Measurements from ENCODE around the gene NCLN.
"Not testable (repeated sequence)": the region's sequence is repeated elsewhere in the genome, so short reads cannot be mapped to it uniquely, and the experiment has no call there.

The NCLN gene

DNA sequence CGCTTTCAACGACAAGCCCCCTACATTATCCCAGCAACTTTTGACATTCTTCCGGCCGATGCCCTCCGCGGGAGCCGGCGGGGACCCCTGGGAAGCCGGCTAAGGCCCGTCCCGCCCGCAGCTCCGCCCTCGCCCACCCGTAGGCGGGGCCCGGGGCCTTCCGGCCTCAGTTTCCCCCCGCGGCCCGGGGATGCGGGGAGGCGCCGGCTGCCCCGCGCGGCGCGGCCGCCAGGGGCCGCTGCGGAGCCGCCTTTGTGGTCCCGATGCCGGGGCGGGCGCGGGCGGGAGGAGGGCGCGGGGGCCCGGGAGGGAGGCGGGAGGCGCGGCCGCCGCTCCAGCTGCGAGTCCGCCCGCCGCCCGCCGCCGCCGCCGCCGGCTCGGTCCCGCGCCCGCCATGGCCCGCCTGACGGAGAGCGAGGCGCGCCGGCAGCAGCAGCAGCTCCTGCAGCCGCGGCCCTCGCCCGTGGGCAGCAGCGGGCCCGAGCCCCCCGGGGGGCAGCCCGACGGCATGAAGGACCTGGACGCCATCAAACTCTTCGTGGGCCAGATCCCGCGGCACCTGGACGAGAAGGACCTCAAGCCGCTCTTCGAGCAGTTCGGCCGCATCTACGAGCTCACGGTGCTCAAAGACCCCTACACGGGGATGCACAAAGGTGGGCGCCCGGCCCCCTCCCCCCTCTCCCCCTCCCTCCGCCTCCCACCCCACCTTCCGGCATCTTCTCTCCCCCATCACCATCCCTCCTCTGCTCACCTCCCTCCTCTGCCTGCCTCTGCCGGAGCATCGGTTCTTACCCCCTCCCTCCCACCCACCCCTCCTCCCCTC, 38.8 kb downstream of the NCLN start, which contains the start of gene CELF5:
Gene CELF5 (plus strand): TSS at position 316 of the 823 bp plus-strand sequence. CDS start 79 bp downstream, at position 395.
- in situ Hi-C loops (cut with MboI; ENCODE audit: low sequenced_read_pairs): no loop called here

DNA sequence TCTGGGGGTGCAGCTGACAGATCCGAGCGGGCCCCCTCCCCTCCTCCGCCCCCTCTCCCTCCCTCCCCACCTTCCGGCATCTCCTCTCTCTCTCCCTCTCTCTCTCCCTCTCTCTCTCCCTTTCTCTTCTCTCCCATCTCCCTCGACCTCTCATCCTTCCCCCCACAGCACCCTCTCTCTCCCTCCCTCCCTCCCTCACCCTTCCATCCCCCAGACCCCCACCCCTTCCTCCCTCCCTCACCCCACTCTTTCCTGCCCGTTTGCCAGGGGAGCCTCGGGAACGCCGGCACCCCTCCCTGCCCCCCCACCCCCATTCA, 39.4 kb downstream of the NCLN start:
- in situ Hi-C loops (cut with MboI; ENCODE audit: low sequenced_read_pairs): no loop called here

DNA sequence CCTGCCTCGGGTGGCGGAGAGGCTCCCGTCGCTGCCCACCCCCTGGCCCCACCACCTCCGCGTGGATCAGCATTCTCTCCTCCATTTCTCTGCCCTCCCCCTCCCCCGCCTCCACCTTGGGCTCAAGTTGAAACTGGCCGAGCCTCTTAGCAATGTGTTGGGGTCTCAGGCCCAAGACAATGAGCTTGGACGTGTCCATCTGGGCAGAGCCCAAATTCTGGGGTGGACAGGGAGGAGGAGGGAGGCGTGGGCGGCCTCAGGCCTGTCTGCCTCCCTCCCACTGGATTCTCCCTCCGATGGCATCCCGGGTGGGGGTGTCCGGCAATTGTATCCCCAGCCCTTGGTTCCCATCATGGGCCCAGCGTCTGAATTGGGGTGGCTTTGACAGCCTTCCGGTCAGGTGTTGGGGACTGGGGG, 40.0 kb downstream of the NCLN start:
- in situ Hi-C loops (cut with MboI; ENCODE audit: low sequenced_read_pairs): no loop called here

DNA sequence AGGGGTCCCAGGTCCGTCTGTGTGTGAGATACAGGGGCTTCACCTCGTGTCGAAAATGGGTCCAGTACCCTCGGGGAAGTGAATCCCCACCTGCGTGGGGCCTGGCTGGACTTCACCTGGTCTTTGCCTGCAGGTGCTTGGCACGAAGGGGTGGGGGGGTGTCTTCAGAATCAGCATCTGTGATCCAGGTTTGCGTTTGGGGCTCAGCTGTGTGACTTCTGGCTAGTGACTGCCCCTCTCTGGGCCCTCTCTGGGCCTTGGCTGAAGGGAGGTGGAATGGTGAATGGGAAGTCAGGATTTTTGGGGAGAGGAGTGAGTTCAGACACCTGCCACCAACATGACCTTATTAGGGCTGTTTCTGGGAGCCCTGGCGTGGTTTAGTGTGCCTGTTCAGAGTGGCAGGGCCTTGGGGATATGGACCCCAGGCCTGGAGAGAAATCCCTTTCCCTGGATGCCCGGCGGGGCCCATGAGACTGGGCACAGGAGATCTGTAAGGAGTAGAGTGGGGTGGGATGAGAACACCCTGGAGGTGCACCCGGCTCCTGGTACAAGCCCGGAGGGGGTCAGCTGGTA, 41.4 kb downstream of the NCLN start:
- in situ Hi-C loops (cut with MboI; ENCODE audit: low sequenced_read_pairs): no loop called here

DNA sequence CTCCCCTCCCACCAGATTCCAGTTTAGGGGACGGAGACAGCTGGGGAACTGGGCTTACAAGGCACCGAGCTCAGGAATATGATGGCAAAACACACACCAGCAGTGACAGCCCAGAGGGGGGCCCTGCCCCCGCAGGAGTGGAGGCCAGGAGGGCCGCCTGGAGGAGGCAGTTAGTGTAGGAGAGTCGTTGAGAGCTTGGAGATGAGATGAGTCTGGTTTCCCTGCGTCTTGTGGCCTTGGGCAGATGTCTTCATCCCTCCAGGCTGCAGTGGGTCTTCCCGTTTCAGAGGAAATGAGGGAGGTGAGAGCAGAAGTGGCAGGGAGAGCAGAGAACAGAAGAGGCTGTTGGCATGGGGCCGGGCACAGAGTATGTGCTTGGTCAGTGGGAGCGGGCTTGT, 43.6 kb downstream of the NCLN start:
- in situ Hi-C loops (cut with MboI; ENCODE audit: low sequenced_read_pairs): no loop called here

DNA sequence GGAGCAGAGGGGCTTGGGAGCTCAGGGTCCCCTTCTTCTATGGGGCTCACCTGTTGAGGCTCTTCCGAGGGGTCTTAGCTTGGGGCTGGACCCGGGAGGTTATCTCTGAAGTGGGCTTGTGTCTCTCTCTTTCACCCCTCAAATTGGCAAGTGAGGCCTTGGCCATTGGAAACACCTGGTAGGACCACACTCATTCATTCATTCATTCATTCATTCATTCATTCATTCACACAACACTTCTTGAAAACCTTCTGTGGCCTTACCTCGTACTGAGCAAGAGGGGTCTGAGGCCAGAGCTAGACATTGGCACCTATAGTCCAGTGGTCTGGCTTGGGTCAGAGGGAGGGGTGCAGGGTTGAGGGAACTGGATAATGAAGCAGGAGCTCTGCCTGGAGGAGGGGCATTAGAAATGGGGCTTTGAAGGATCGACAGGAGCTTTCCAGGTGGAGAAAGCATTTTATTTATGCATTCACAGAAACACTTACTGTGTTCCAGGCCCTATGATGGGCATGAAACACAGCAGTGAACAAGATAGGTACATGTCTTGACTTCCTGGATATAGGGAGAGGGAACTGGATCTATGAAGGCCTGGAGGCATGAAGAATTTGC, 44.3 kb downstream of the NCLN start:
- in situ Hi-C loops (cut with MboI; ENCODE audit: low sequenced_read_pairs): no loop called here

DNA sequence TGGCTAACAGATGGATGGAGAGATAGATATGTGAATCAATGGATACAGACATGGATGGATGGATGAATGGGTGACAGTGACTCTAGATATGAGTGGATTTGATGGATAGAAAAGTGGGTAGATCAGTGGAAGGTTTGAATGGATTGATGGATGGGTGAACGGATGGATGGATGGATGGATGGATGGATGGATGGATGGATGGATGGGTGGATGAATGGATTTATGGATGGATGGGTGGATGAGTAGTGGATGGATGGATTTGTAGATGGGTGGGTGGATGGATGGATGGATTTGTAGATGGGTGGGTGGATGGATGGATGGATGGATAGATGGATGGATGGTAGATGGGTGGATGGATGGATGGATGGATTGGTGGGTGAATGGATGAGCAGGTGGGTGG, 45.6 kb downstream of the NCLN start:
- in situ Hi-C loops (cut with MboI; ENCODE audit: low sequenced_read_pairs): no loop called here

DNA sequence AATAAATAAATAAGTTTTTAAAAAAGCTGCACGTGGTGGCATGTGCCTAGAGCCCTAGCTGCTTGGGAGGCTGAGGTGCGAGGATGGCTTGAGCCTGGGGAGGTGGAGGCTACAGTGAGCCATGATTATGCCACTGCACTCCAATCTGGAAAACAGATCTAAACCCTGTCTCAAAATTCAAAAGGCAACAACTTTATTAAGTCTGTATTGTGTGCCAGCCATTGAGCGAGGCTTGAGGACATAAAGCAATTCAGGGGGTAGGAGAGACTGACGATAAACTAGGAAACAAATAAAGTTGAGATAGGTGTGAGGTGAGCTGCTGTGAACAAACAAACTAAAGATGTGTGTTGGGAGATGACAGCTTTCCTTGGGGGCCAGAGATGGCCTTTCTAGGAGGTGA, 47.4 kb downstream of the NCLN start:
- in situ Hi-C loops (cut with MboI; ENCODE audit: low sequenced_read_pairs): no loop called here

DNA sequence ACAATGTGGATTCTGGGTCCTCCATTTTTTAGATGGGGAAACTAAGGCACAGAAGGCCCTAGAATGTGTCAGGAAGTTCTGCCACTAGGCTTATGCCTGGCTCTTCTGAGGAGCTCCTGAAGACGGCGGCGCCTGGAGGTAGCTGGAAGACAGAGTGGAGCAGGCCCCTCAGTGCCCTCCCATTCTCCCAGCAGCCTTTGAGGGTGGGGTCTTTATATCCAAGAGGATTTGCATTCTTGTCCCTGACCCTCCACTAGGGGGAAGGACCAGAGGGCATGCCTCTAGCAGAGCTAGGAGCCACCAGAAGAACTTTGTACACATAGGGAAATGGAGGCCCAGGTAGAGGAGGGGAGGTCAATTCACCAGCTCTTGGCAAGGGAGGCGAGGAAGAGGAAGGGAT, 48.1 kb downstream of the NCLN start:
- in situ Hi-C loops (cut with MboI; ENCODE audit: low sequenced_read_pairs): no loop called here

DNA sequence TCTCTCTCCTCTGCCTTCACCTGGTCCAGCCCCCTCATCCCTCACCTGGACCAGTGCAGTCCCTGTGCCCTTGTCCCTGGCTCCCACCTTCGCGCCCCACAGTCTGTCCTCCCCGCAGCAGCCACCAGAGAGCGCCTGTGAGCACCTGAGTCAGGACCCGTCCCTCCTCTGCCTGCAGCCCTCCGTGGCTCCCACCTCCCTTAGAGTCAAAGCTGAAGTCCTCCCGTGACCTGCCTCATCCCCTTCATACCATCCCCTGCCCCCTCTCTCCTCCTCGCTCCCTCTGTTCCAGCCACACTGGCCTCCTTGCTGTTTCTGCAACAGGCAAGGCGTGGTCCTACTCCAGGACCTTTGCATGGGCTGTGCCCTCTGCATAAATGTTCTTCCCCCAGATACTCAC, 49.1 kb downstream of the NCLN start:
- in situ Hi-C loops (cut with MboI; ENCODE audit: low sequenced_read_pairs): no loop called here

DNA sequence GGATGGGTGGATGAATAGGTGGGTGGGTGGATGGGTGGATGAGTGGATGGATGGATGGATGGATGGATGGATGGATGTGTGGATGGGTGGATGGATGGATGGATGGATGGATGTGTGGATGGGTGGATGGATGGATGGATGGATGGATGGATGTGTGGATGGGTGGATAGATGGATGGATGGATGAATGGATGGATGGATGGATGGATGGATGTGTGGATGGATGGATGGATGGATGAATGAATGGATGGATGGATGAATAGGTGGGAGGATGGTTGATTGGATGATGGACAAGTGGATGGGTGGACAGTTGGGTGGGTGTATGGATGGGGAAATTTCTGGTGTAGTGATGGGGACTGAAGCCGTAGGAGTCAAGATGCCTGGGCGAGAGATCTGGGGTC, 49.9 kb downstream of the NCLN start:
- in situ Hi-C loops (cut with MboI; ENCODE audit: low sequenced_read_pairs): not testable (repeated sequence)

DNA sequence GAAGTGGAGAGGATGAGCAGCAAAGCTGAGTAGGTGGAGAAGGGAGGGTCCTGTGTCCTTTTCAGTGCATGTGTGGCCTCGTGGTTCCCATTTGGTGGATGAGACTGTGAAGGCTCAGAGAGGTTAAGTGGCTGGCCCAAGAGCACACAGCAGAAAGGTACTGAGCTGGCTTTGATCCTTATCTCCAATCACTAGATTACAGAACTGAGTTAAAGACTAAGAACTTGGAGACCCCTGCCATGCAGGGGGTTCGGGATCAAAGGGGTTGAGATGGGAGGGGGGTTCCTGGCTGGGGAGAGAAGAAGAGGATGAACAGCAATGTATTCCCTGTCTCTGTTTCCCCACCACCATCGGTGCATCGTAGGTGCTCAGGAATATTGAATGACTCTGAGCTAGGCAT, 50.5 kb downstream of the NCLN start:
- in situ Hi-C loops (cut with MboI; ENCODE audit: low sequenced_read_pairs): no loop called here

DNA sequence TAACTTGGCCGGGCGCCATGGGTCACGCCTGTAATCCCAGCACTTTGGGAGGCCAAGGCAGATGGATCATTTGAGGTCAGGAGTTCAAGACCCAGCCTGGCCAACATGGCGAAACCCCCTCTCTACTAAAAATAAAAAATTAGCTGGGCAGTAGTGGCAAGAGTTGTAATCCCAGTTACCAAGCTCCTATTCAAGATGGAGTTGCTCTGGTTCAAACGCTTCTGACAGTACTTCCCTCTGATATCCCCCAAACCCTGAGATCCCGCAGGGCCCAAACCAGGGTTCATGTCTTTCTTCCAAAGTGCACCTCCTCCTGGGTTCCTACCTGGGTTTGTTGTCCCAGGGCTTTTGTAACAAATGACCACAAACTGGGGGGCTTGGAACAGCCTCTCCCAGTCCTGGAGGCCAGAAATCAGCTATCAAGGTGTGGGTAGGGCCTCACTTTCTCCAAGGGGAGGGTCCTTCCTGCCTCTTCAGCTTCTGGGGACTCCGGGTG, 52.4 kb downstream of the NCLN start:
- in situ Hi-C loops (cut with MboI; ENCODE audit: low sequenced_read_pairs): no loop called here

DNA sequence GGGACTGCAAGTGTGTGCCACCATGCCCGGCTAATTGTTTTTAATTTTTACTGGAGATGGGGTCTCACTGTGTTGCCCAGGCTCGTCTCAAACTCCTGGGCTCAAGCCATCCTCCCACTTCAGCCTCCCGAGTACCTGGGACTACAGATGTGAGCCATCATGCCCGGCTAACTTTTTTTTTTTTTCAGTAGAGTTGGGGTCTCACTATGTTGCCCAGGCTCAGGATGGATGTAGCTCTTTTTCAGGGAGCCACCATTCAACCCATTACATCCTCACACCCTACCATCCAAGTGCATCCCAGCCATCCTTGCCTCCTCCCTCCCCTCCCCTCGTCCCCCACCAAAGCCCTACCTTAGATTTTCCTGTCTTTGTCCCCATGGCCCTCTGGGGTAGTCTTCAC, 53.6 kb downstream of the NCLN start:
- in situ Hi-C loops (cut with MboI; ENCODE audit: low sequenced_read_pairs): no loop called here

DNA sequence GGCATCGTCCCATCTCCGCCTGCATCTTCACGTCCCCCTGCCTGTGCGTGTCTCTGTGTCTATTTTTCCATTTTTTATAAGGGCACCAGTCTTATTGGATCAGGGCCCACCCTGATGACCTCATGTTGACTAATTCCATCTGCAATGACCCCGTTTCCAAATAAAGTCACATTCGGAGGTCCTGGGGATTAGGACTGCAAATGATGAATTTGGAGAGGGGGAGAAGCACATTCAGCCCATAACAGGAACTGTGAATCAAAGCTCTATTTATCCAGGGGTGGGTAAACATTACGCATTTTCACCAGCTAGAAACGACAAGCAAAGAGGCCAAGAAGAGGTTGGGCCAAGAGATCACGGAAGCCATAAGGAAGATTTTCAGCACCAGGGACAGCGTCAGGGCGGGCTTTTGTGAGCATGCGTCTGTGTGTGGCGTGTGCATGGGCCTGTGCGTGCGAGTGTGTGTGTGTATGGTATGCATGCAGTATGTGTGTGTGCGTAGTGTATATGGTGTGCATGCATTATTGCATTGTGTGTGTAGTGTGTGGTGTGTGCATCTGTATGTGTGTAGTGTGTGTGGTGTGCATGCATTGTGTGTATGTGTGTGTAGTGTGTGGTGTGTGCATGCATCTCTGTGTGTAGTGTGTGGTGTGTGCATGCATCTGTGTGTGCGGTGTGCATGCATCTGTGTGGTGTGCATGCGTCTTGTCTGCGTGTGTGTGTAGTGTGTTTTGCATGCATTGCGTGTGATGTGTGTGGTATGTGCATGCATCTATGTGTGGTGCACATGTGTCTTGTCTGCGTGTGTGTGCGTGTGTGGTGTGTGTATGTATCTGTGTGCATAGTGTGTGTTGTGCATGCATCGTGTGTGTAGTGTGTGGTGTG, 58.3 kb downstream of the NCLN start:
- in situ Hi-C loops (cut with MboI; ENCODE audit: low sequenced_read_pairs): no loop called here

DNA sequence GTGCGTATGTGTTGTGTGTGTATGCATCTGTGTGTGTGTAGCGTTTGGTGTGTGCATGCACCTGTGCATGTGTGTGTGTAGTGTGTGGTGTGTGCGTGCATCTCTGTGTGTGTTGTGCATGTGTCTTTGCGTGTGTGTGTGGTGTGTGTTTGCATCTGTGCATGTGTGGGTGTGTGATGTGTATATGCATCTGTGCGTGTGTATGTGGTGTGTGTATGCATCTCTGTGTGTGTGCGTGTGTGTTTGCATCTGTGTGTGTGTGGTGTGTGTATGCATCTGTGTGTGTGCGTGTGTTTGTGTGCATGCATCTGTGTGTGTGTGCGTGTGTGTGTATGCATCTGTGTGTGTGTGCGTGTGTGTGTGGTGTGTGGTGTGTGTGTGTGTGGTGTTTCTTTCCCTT, 59.3 kb downstream of the NCLN start:
- in situ Hi-C loops (cut with MboI; ENCODE audit: low sequenced_read_pairs): no loop called here

DNA sequence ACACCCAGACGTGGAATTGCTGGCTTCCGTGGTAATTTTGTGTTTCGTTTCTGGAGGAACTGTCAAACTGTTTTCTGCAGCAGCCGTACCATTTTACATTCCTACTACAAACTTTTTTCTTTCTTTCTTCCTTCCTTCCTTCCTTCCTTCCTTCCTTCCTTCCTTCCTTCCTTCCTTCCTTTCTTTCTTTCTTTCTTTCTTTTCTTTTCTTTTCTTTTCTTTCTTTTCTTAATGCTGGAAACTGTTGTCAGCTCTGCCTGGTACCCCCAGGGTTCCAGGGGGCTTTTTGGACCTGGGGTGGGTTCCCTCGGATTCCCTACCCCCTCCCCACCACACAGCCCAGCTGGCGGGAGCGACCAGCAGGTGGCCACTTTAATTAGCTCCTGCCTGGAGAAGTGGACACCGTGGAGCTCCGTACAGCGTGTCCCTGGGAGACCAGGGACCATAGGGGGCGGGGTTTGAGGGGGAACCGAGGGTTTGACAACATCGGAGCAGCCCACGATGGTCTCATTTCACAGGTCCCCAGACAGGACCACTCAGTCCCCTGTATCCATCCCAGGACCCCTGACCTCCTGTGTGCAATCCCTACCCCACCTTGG, 63.1 kb downstream of the NCLN start:
- in situ Hi-C loops (cut with MboI; ENCODE audit: low sequenced_read_pairs): no loop called here

DNA sequence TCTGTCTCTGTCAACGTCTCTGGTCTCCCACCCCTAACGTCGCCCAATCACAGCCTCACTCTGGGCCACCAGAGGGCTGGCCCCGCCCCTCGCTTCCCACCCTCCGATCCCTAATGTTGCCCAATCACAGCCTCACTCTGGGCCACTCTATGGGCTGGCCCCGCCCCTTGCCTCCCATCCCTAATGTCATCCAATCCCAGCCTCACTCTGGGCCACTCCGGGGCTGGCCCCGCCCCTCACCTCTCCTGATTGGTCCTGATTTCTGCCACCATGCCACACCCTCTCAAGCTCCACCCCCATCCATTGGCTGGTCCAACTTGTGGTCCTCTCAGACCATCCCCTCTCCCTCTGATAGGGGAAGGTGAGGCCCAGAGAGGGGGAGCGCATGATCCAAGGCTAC, 63.7 kb downstream of the NCLN start:
- in situ Hi-C loops (cut with MboI; ENCODE audit: low sequenced_read_pairs): no loop called here

DNA sequence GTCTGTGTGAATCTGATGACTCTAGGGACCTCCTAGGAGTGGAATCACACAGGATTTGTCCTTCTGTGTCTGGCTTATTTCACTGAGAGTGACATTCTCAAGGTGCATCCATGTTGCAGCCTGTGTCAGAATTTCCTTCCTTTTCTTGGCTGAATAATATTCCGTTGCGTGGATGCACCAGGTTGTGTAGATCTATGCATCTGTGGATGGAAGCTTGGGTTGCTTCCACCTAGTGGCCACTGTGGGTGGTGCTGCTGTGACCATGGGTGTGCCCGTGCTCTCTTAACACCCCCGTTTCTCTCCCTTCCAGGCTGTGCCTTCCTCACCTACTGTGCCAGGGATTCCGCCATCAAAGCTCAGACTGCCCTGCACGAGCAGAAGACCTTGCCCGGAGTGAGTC, 64.9 kb downstream of the NCLN start:
- in situ Hi-C loops (cut with MboI; ENCODE audit: low sequenced_read_pairs): no loop called here

DNA sequence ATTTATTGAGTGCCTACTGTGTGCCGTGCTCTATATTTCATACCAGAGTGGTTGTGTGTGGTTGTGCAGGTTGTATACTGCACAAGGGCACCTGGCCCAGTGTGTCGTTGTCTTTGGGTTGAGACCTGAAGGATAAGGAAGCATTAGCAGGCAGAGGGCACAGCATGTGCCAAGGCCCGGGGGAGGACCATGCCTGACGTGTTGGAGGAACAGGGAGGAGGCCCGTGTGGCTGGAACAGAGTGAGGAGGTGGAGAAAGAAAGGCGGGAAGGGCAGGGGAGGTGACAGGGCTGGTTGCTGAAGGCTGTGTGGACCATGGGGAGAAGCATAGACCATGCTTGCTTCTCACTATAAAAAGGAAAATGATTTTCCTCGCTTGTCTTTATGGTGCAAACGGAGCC, 65.5 kb downstream of the NCLN start:
- in situ Hi-C loops (cut with MboI; ENCODE audit: low sequenced_read_pairs): no loop called here

DNA sequence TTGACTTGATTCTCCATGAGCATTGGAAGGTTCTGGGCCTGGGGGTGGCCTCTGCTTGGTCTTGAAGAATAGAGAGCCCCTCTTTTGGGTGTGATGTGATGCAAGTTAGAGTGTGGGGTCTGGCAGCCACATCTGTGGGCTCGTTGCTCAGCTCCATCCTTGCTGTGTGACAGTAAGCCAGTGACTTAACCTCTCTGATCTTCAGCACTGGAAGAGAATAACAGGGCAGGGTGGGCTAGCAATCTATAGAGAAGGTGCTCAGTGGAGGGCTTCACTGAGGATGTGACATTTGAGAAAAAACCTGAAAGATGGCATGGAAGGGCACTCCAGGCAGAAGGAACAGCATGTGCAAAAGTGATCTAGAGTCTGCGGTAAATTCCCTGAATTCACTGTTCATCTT, 66.9 kb downstream of the NCLN start:
- in situ Hi-C loops (cut with MboI; ENCODE audit: low sequenced_read_pairs): no loop called here

All from HL-60/S4 treated with phorbol 12-myristate 13-acetate at 8.2 ng/mL for 4 days and 3 days (cell line).